ENCODE measurements around the gene SLC44A1.
A peak's percentile ranks its signal among the peaks of the same experiment; 100 is the strongest.

Gene SLC44A1

GRCh38 chr9:105251133-105251532 lies 6.7 kb downstream of the SLC44A1 start:
- Histone ChIP-seq H2AK5ac (ENCODE audit: low read depth, low read length) (no peak overlapping the region), H3K9me3 (replicated peaks in 1 of 2; ENCODE audit: control insufficient read depth in 2 of 2, insufficient read depth in 1 of 2, low read depth in 1 of 2, low read length in 2 of 2) (no peaks in the 10 kb centered on the region), H3K4me2 (ENCODE audit: insufficient read depth, low read length, poor library complexity, severe bottlenecking) (no peak overlapping the region), H2BK12ac (ENCODE audit: low read length) (no peak overlapping the region), H3K9ac (ENCODE audit: low read depth, low read length, poor library complexity) (no peak overlapping the region), H3K14ac (ENCODE audit: low read length) (no peak overlapping the region), H3K23ac (ENCODE audit: low read depth, low read length, poor library complexity) (no peak overlapping the region), H3K27me3 (ENCODE audit: control insufficient read depth in 3 of 3, insufficient read depth in 3 of 3, low read depth in 1 of 3, low read length in 3 of 3) (no peaks in the 10 kb centered on the region), H3K18ac (ENCODE audit: low read length) (no peak overlapping the region), H2BK5ac (ENCODE audit: low read length) (no peak overlapping the region), H2BK15ac (ENCODE audit: low read length) (no peak overlapping the region), H3K4ac (ENCODE audit: low read length) (no peak overlapping the region), H4K8ac (ENCODE audit: low read depth, low read length) (no peak overlapping the region), H3K79me1 (ENCODE audit: low read depth, low read length) (no peaks in the 10 kb centered on the region), H3K4me1 (ENCODE audit: control insufficient read depth in 2 of 2, insufficient read depth in 1 of 2, low read depth in 1 of 2, low read length in 2 of 2) (peaks cover 4% of the 10 kb centered on the region in 2 donors), H4K91ac (ENCODE audit: low read depth, low read length, poor library complexity) (no peak overlapping the region), H3K4me3 (ENCODE audit: low read length in 2 of 2) (no peak overlapping the region), H3K27ac (replicated peaks; ENCODE audit: low read length) (no peak overlapping the region), H2BK120ac (ENCODE audit: low read depth, low read length) (no peak overlapping the region), H2AFZ (ENCODE audit: low read length) (no peak overlapping the region), H3K36me3 (replicated peaks in 1 of 2; ENCODE audit: control insufficient read depth in 2 of 2, insufficient read depth in 2 of 2, low read length in 2 of 2) (no peaks in the 10 kb centered on the region)
- no CpG with 5 or more reads among the region's 8 CpGs for WGBS, 2 donors (ENCODE audit: extremely low coverage in 2 of 2, insufficient read length in 2 of 2, insufficient replicate concordance in 1 of 2)
- no peak for DNase-seq (ENCODE audit: low spot score)

DNA sequence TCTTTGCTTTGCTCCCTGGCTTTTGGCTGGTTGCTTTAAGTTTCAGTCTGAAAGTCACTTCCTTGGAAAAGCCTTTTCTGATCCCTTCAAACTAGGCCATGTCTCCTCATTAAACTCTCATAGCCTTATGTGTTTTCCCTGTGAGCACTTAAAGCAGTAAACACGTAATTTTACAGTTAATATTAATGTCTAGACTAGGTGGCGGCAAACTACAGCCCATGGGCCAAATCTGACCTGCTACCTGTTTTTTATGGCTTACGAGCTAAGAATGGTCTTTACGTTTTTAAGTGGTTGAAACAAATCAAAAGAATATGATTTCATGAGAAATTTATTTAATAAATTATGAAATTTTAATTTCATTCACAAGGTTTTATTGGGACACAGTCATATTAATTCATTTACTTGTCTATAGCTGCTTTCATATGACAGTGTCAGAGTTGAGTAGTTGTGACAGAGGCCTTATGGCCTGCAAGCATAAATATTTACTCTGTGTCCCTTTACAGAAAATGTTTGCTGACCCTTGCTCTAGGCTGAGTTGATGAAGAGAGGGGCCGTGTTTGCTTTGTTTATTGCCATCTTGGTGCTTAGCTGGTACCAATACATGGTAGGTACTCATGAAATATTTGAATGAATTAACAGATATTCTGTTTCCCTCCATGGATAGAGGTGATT lies 7.4 kb downstream of the SLC44A1 start:
- Histone ChIP-seq H3K4me3 (ENCODE audit: low read length in 2 of 2) (no peak overlapping the region), H2AFZ (ENCODE audit: low read length) (no peak overlapping the region), H3K27me3 (ENCODE audit: control insufficient read depth in 3 of 3, insufficient read depth in 3 of 3, low read depth in 1 of 3, low read length in 3 of 3) (no peaks in the 10 kb centered on the region), H3K79me1 (ENCODE audit: low read depth, low read length) (no peaks in the 10 kb centered on the region), H3K4ac (ENCODE audit: low read length) (no peak overlapping the region), H3K4me2 (ENCODE audit: insufficient read depth, low read length, poor library complexity, severe bottlenecking) (no peak overlapping the region), H3K9me3 (replicated peaks in 1 of 2; ENCODE audit: control insufficient read depth in 2 of 2, insufficient read depth in 1 of 2, low read depth in 1 of 2, low read length in 2 of 2) (no peaks in the 10 kb centered on the region), H3K4me1 (ENCODE audit: control insufficient read depth in 2 of 2, insufficient read depth in 1 of 2, low read depth in 1 of 2, low read length in 2 of 2) (peaks cover 2 to 4% of the 10 kb centered on the region in 2 donors), H3K27ac (replicated peaks; ENCODE audit: low read length) (no peak overlapping the region), H2BK5ac (ENCODE audit: low read length) (no peak overlapping the region), H4K91ac (ENCODE audit: low read depth, low read length, poor library complexity) (no peak overlapping the region), H2BK120ac (ENCODE audit: low read depth, low read length) (no peak overlapping the region), H3K23ac (ENCODE audit: low read depth, low read length, poor library complexity) (no peak overlapping the region), H3K36me3 (replicated peaks in 1 of 2; ENCODE audit: control insufficient read depth in 2 of 2, insufficient read depth in 2 of 2, low read length in 2 of 2) (no peaks in the 10 kb centered on the region), H2BK15ac (ENCODE audit: low read length) (no peak overlapping the region), H3K18ac (ENCODE audit: low read length) (no peak overlapping the region), H3K14ac (ENCODE audit: low read length) (no peak overlapping the region), H2AK5ac (ENCODE audit: low read depth, low read length) (no peak overlapping the region), H4K8ac (ENCODE audit: low read depth, low read length) (no peak overlapping the region), H2BK12ac (ENCODE audit: low read length) (no peak overlapping the region), H3K9ac (ENCODE audit: low read depth, low read length, poor library complexity) (no peak overlapping the region)
- DNase-seq (ENCODE audit: low spot score), result no peak
- WGBS, 2 donors (ENCODE audit: extremely low coverage in 2 of 2, insufficient read length in 2 of 2, insufficient replicate concordance in 1 of 2), result no CpG with 5 or more reads among the region's 5 CpGs

GRCh38 chr9:105252405-105252756 lies 7.9 kb downstream of the SLC44A1 start:
- no peak overlapping the region for H2BK12ac ChIP-seq (ENCODE audit: low read length)
- H3K18ac ChIP-seq (ENCODE audit: low read length), result no peak overlapping the region
- no peak overlapping the region for H4K8ac ChIP-seq (ENCODE audit: low read depth, low read length)
- no peak overlapping the region for H3K27ac ChIP-seq (replicated peaks; ENCODE audit: low read length)
- no peak overlapping the region for H2BK120ac ChIP-seq (ENCODE audit: low read depth, low read length)
- no peaks in the 10 kb centered on the region for H3K9me3 ChIP-seq (replicated peaks in 1 of 2; ENCODE audit: control insufficient read depth in 2 of 2, insufficient read depth in 1 of 2, low read depth in 1 of 2, low read length in 2 of 2)
- H3K27me3 ChIP-seq (ENCODE audit: control insufficient read depth in 3 of 3, insufficient read depth in 3 of 3, low read depth in 1 of 3, low read length in 3 of 3), result no peaks in the 10 kb centered on the region
- H4K91ac ChIP-seq (ENCODE audit: low read depth, low read length, poor library complexity), result no peak overlapping the region
- no peak overlapping the region for H2BK15ac ChIP-seq (ENCODE audit: low read length)
- H3K4me3 ChIP-seq (ENCODE audit: low read length in 2 of 2), result no peak overlapping the region
- H2AK5ac ChIP-seq (ENCODE audit: low read depth, low read length), result no peak overlapping the region
- H3K79me1 ChIP-seq (ENCODE audit: low read depth, low read length), result no peaks in the 10 kb centered on the region
- H3K9ac ChIP-seq (ENCODE audit: low read depth, low read length, poor library complexity), result no peak overlapping the region
- no peak overlapping the region for H3K23ac ChIP-seq (ENCODE audit: low read depth, low read length, poor library complexity)
- no peak overlapping the region for H3K4ac ChIP-seq (ENCODE audit: low read length)
- no peak overlapping the region for H3K4me2 ChIP-seq (ENCODE audit: insufficient read depth, low read length, poor library complexity, severe bottlenecking)
- whole genome bisulfite sequencing, 2 donors (ENCODE audit: extremely low coverage in 2 of 2, insufficient read length in 2 of 2, insufficient replicate concordance in 1 of 2), result no CpG with 5 or more reads among the region's 5 CpGs
- peaks cover 2 to 4% of the 10 kb centered on the region in 2 donors for H3K4me1 ChIP-seq (ENCODE audit: control insufficient read depth in 2 of 2, insufficient read depth in 1 of 2, low read depth in 1 of 2, low read length in 2 of 2)
- no peaks in the 10 kb centered on the region for H3K36me3 ChIP-seq (replicated peaks in 1 of 2; ENCODE audit: control insufficient read depth in 2 of 2, insufficient read depth in 2 of 2, low read length in 2 of 2)
- no peak overlapping the region for H3K14ac ChIP-seq (ENCODE audit: low read length)
- H2AFZ ChIP-seq (ENCODE audit: low read length), result no peak overlapping the region
- no peak overlapping the region for H2BK5ac ChIP-seq (ENCODE audit: low read length)
- no peak for DNase-seq (ENCODE audit: low spot score)

DNA sequence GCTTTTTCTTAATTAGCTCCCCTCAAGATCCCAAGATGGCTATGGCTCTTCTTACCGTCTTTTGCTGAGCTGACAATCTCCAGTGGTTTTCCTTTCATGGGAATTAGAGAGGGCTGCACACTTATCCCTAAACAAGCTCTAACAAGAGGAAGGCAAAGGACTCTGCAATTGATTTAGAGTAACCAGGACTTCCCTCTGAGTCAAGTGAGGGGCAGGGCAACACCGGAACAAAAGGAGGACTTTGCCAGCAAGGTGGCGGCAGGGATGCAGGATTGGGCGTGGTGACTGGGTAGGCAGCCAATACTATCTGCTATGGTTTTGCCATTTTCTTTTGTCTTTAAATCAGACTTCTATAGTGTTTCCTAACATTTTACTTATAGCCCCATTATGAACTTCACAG lies 9.8 kb downstream of the SLC44A1 start:
- no CpG with 5 or more reads among the region's 4 CpGs for WGBS, 2 donors (ENCODE audit: extremely low coverage in 2 of 2, insufficient read length in 2 of 2, insufficient replicate concordance in 1 of 2)
- H3K4me2 ChIP-seq (ENCODE audit: insufficient read depth, low read length, poor library complexity, severe bottlenecking), result no peak overlapping the region
- H2BK15ac ChIP-seq (ENCODE audit: low read length), result no peak overlapping the region
- no peak overlapping the region for H4K8ac ChIP-seq (ENCODE audit: low read depth, low read length)
- peak overlapping the region; percentile 14 for H3K27ac ChIP-seq (replicated peaks; ENCODE audit: low read length)
- no peak overlapping the region for H2BK120ac ChIP-seq (ENCODE audit: low read depth, low read length)
- H3K36me3 ChIP-seq (replicated peaks in 1 of 2; ENCODE audit: control insufficient read depth in 2 of 2, insufficient read depth in 2 of 2, low read length in 2 of 2), result no peaks in the 10 kb centered on the region
- no peak overlapping the region for H2AK5ac ChIP-seq (ENCODE audit: low read depth, low read length)
- H3K9ac ChIP-seq (ENCODE audit: low read depth, low read length, poor library complexity), result no peak overlapping the region
- no peak overlapping the region for H3K18ac ChIP-seq (ENCODE audit: low read length)
- peaks cover 2 to 4% of the 10 kb centered on the region in 2 donors for H3K4me1 ChIP-seq (ENCODE audit: control insufficient read depth in 2 of 2, insufficient read depth in 1 of 2, low read depth in 1 of 2, low read length in 2 of 2)
- no peak overlapping the region for H2BK5ac ChIP-seq (ENCODE audit: low read length)
- H2BK12ac ChIP-seq (ENCODE audit: low read length), result no peak overlapping the region
- H3K4me3 ChIP-seq (ENCODE audit: low read length in 2 of 2), result no peak overlapping the region
- no peak overlapping the region for H3K14ac ChIP-seq (ENCODE audit: low read length)
- H3K9me3 ChIP-seq (replicated peaks in 1 of 2; ENCODE audit: control insufficient read depth in 2 of 2, insufficient read depth in 1 of 2, low read depth in 1 of 2, low read length in 2 of 2), result no peaks in the 10 kb centered on the region
- no peak for DNase-seq (ENCODE audit: low spot score)
- no peaks in the 10 kb centered on the region for H3K27me3 ChIP-seq (ENCODE audit: control insufficient read depth in 3 of 3, insufficient read depth in 3 of 3, low read depth in 1 of 3, low read length in 3 of 3)
- peaks cover 2% of the 10 kb centered on the region for H3K79me1 ChIP-seq (ENCODE audit: low read depth, low read length)
- H3K23ac ChIP-seq (ENCODE audit: low read depth, low read length, poor library complexity), result no peak overlapping the region
- H2AFZ ChIP-seq (ENCODE audit: low read length), result no peak overlapping the region
- H3K4ac ChIP-seq (ENCODE audit: low read length), result no peak overlapping the region
- H4K91ac ChIP-seq (ENCODE audit: low read depth, low read length, poor library complexity), result no peak overlapping the region
